Esophagus (tissue), 2 donors: ENCODE data around the gene FOXJ3. TPM values are rescaled to one million over a fixed set of nuclear protein-coding genes. Genes with fewer than 3 reads are reported as not detected.

ENCODE experiments used
- H3K27ac ChIP-seq, 2 donors: one replicate each; pipeline ENCODE4 v1.5.1; 2013; ENCODE audit warnings: low read depth in 2 of 2, mild to moderate bottlenecking in 2 of 2, inconsistent platforms in 1 of 2, low read length in 1 of 2, moderate library complexity in 1 of 2
- H3K27me3 ChIP-seq, 2 donors: one replicate each; pipeline ENCODE4 v1.6.1; 2013; ENCODE audit warnings: low read length in 2 of 2, control low read depth in 1 of 2, mild to moderate bottlenecking in 1 of 2; ENCODE audit not compliant: insufficient read depth in 2 of 2, control insufficient read depth in 1 of 2
- H3K36me3 ChIP-seq, 2 donors: one replicate each; pipeline ENCODE4 v1.6.1; 2013; ENCODE audit warnings: low read length in 1 of 2; ENCODE audit not compliant: control insufficient read depth in 2 of 2, insufficient read depth in 2 of 2
- H3K4me1 ChIP-seq, 2 donors: one replicate each; pipeline ENCODE4 v1.6.1; 2013; ENCODE audit warnings: low read length in 1 of 2; ENCODE audit not compliant: control insufficient read depth in 2 of 2, insufficient read depth in 2 of 2
- H3K4me3 ChIP-seq, 2 donors: one replicate each; pipeline ENCODE4 v1.5.1; 2013; ENCODE audit warnings: low read length in 2 of 2, mild to moderate bottlenecking in 2 of 2, low read depth in 1 of 2, moderate library complexity in 1 of 2
- H3K9me3 ChIP-seq, 2 donors: one replicate each; pipeline ENCODE4 v1.6.1; 2013; ENCODE audit warnings: mild to moderate bottlenecking in 2 of 2, low read depth in 1 of 2, low read length in 1 of 2, moderate library complexity in 1 of 2; ENCODE audit not compliant: control insufficient read depth in 2 of 2, insufficient read depth in 1 of 2
- WGBS, 2 donors: extraction: QIAGEN DNeasy Blood & Tissue Kit; methylation state at CpG; one replicate each; pipeline ENCODE4 v1.1.7; 2013; 5-methylcytosine and 5-hydroxymethylcytosine counted together
- polyA plus RNA-seq, 2 donors: library from polyadenylated mRNA; stranded (reverse); fragments of 200-250 nt; gene quantifications; one replicate each; pipeline ENCODE4 v1.2.3, GENCODE V29; 2013
- donor health status: healthy with polysubstance abuse.
- donor health status: Bipolar disorder and iron deficiency.

FOXJ3 gene
- polyA plus RNA-seq, 2 donors: 7.0 to 8.8 TPM

DNA sequence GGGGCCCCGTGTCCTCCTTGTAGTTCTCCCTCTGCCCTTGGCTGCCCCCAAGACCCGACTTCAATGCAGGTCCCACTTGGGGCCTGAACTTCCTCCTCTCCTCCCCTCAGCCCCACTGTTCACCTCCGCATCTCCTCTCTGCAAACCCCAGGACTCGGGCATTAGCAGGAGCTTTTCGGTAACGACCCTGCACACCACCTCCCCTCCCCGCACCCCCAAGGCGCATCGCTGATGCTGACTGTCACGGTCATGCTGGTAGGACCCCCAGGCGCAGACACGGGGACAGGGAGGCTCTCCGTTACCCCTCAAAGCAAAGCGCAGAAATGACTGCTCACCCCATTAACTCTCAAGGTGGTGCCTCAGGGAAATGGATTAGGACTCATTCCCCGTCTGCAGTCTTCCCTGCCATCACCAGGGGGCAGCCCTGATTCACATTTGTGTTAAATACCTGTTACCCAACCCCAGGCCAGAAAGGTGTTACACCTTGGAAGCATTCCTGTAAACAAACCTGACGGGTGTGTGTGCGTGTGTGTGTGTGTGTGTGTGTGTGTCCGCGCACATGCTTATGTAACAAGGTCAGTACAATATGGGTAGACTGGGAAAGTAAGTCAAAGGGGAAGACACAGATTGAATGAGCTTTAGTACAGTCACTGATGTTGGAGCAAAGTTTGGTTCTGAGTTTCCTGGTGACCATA is 188.3 kb downstream of the FOXJ3 start:
- peaks cover 2 to 4% of the 10 kb centered on the region in 2 donors for H3K4me1 ChIP-seq
- H3K9me3 ChIP-seq: peaks cover 0 to 2% of the 10 kb centered on the region in 2 donors
- H3K36me3 ChIP-seq: no peaks in the 10 kb centered on the region
- H3K27me3 ChIP-seq: peaks cover 0 to 4% of the 10 kb centered on the region in 2 donors
- no peak overlapping the region for H3K27ac ChIP-seq
- WGBS, 2 donors: 19 to 25% methylated on average over 19 of the region's 19 CpGs
- H3K4me3 ChIP-seq: no peak overlapping the region

- Histone ChIP-seq H3K9me3 (peaks cover 0 to 2% of the 10 kb centered on the region in 2 donors), H3K4me1 (peaks cover 2 to 4% of the 10 kb centered on the region in 2 donors), H3K27ac (no peak overlapping the region), H3K27me3 (peaks cover 0 to 4% of the 10 kb centered on the region in 2 donors), H3K4me3 (no peak overlapping the region), H3K36me3 (no peaks in the 10 kb centered on the region)
- WGBS, 2 donors: 58% methylated on average over 39 to 41 of the region's 41 CpGs
These were observed 189.0 kb downstream of the FOXJ3 start for GRCh38 chr1:42145764-42146625.

GRCh38 chr1:42145389-42145716 is 189.7 kb downstream of the FOXJ3 start:
- H3K27me3 ChIP-seq: peaks cover 0 to 4% of the 10 kb centered on the region in 2 donors
- WGBS, 2 donors: 72 to 74% methylated on average over 8 of the region's 8 CpGs
- peaks cover 0 to 2% of the 10 kb centered on the region in 2 donors for H3K9me3 ChIP-seq
- no peak overlapping the region for H3K27ac ChIP-seq
- H3K4me1 ChIP-seq: peaks cover 2 to 4% of the 10 kb centered on the region in 2 donors
- no peak overlapping the region for H3K4me3 ChIP-seq
- no peaks in the 10 kb centered on the region for H3K36me3 ChIP-seq

DNA sequence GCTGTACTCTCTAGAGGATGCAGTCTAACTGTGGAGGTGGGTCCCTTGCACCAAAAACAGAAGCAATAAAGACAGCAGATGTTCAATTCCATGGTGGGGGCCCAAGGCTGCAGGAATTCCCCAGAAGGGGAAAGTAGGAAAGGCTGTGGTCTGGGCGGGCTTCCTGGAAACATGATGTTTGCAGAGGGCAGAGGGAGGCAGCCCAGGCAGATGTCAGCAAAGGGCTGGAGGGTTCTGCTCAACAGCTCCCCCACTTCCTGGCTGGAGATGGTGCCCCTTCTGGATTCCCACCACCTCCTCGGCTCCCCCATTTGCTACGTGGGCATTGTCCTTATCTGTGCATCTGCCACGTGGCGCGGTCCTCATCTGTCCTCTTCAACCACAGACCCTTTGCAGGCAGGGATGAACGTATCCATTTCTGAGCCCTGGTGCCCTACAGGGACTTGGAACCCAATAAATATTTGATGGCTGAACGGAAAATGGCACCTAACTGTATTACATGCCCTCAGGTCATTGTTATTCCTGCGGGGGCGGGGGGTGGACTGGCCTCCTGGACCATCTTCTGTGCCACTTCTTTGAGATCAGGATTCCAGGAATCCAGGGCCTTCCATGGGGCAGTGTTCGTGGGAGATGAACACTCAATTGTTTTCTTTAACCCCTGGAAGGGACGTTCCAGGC is 190.2 kb downstream of the FOXJ3 start:
- 71 to 78% methylated on average over 12 of the region's 12 CpGs for WGBS, 2 donors
- Histone ChIP-seq H3K4me1 (peaks cover 2 to 4% of the 10 kb centered on the region in 2 donors), H3K27me3 (peaks cover 0 to 4% of the 10 kb centered on the region in 2 donors), H3K27ac (no peak overlapping the region), H3K4me3 (no peak overlapping the region), H3K9me3 (peaks cover 0 to 2% of the 10 kb centered on the region in 2 donors), H3K36me3 (no peaks in the 10 kb centered on the region)

GRCh38 chr1:42143896-42144710 is 190.9 kb downstream of the FOXJ3 start:
- 41 to 43% methylated on average over 13 of the region's 13 CpGs for WGBS, 2 donors
- Histone ChIP-seq H3K36me3 (no peaks in the 10 kb centered on the region), H3K27me3 (peaks cover 0 to 4% of the 10 kb centered on the region in 2 donors), H3K4me3 (no peak overlapping the region), H3K9me3 (peaks cover 0 to 2% of the 10 kb centered on the region in 2 donors), H3K27ac (no peak overlapping the region), H3K4me1 (peaks cover 2 to 4% of the 10 kb centered on the region in 2 donors)

DNA sequence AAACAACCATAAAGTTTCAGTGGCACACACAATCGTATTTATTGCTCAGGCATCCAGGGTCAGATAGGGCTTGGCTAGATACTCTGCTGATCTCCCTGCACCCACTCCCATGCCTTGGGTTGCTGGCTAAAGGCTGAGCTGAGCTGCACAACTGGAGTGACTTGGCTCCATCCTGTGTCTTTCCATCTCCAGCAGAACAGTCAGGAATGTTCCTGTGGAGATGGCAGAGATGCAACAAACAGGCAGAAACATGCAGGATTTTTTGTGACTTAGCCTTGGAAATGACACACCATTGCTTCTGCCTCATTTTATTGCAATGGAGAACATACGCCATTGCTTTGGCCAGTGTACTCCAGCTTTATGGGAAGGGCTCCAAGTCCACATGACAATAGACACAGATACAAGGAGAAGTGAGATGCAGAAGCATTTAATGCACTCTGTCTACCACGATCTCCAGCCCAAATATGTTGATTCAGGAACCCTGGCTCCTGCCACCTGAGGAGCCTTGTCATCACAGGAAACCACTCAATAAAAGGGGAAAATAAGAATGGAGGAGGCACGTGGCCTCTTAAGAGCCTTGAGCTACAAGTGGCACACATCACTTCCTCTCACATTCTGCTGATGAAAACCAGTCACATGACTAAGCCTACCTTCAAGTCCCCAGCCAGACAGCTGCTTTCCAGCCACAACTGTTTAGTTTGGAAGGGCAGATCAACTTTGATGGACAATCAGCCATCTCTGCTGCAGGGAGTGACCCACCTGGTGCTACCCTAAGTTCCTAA is 191.9 kb downstream of the FOXJ3 start:
- Histone ChIP-seq H3K9me3 (peaks cover 0 to 2% of the 10 kb centered on the region in 2 donors), H3K36me3 (no peaks in the 10 kb centered on the region), H3K4me1 (peaks cover 2 to 4% of the 10 kb centered on the region in 2 donors), H3K27ac (no peak overlapping the region), H3K4me3 (no peak overlapping the region), H3K27me3 (peaks cover 0 to 4% of the 10 kb centered on the region in 2 donors)
- 29 to 42% methylated on average over 4 of the region's 4 CpGs for WGBS, 2 donors

DNA sequence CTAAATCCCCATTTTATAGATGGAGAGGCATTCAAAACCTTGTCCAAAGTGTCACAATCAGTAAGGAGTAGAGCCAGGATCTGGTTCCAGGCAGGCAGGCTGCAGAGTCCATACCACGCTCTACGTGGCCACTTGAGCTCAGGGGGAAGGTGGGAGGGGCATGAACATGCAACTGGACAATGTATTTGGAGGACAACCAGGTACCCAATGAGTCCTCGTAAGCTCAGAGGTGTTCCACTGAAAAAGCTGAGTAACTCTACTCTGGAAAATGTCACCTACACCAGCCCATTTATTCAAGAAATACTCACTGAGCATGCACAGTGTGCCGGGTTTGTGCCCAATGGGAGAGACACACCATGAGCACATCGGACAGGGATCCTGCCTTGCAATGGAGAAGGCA is 193.1 kb downstream of the FOXJ3 start:
- Histone ChIP-seq H3K9me3 (peaks cover 0 to 2% of the 10 kb centered on the region in 2 donors), H3K27ac (no peak overlapping the region), H3K27me3 (peaks cover 0 to 4% of the 10 kb centered on the region in 2 donors), H3K4me1 (peaks cover 2 to 4% of the 10 kb centered on the region in 2 donors), H3K4me3 (no peak overlapping the region), H3K36me3 (no peaks in the 10 kb centered on the region)
- WGBS, 2 donors: 84 to 87% methylated on average over 5 of the region's 5 CpGs

GRCh38 chr1:42140191-42140590 is 194.8 kb downstream of the FOXJ3 start:
- Histone ChIP-seq H3K36me3 (no peaks in the 10 kb centered on the region), H3K27ac (no peak overlapping the region), H3K4me3 (no peak overlapping the region), H3K27me3 (peaks cover 0 to 4% of the 10 kb centered on the region in 2 donors), H3K9me3 (peaks cover 0 to 2% of the 10 kb centered on the region in 2 donors), H3K4me1 (no peaks in the 10 kb centered on the region)
- 89 to 92% methylated on average over 2 of the region's 2 CpGs for WGBS, 2 donors
